Prostate gland (tissue), 2 donors: ENCODE measurements around the gene FGF13. TPM values are rescaled to one million over a fixed set of nuclear protein-coding genes. Genes with fewer than 3 reads are reported as not detected.

Source experiments
- DNase-seq: peaks from one replicate; pipeline ENCODE4 v3.0.0-alpha.2; 2019; ENCODE audit warnings: low spot score
- H3K27ac ChIP-seq, 2 donors: fragments of 200-600 bp; sonication (generic); 2 replicates each; pipeline ENCODE4 v1.5.1; 2017 to 2019
- H3K27me3 ChIP-seq: fragments of 200-600 bp; sonication (generic); replicated peaks from 2 replicates; pipeline ENCODE4 v1.5.1; 2019; ENCODE audit not compliant: insufficient read depth
- H3K36me3 ChIP-seq, 2 donors: fragments of 200-600 bp; sonication (generic); 1 replicate in 1 of 2; 2 replicates in 1 of 2; pipeline versions ENCODE4 v1.5.1 to v1.8.1; 2017 to 2019
- H3K4me1 ChIP-seq: fragments of 200-600 bp; sonication (generic); replicated peaks from 2 replicates; pipeline ENCODE4 v1.5.1; 2019
- H3K4me3 ChIP-seq, 2 donors: fragments of 200-600 bp; sonication (generic); 2 replicates each; pipeline ENCODE4 v1.5.1; 2017 to 2019
- H3K9me3 ChIP-seq: fragments of 200-600 bp; sonication (generic); 2 replicates; pipeline ENCODE4 v1.5.1; 2017
- CTCF ChIP-seq, 4 experiments: fragments of 200-600 bp in 2 of 4; fragments of 450-650 bp in 2 of 4; sonication (generic) in 2 of 4; IDR thresholded peaks; 1 replicate in 3 of 4; 2 replicates in 1 of 4; pipeline ENCODE4 v1.5.1; 2016 to 2019; ENCODE audit warnings: antibody characterized with exemption in 4 of 4, mild to moderate bottlenecking in 2 of 4, moderate library complexity in 2 of 4
- POLR2A ChIP-seq: fragments of 450-650 bp; IDR thresholded peaks from one replicate; pipeline ENCODE4 v1.6.1; 2016; ENCODE audit warnings: antibody characterized with exemption, mild to moderate bottlenecking
- POLR2AphosphoS5 ChIP-seq: sonication (generic); formaldehyde crosslinking; IDR thresholded peaks from one replicate; pipeline ENCODE4 v1.6.1; 2017; ENCODE audit warnings: antibody characterized with exemption
- WGBS: methylation state at CpG from one replicate; pipeline ENCODE4 v1.1.5; 2018; 5-methylcytosine and 5-hydroxymethylcytosine counted together
- intact Hi-C: fragments of 100-400 bp; cut with DNase I; formaldehyde crosslinking; loops from one replicate; pipeline ENCODE4 v1.14.2; 2022
- total RNA-seq, 2 donors: library from RNA; depleted of rRNA; stranded (reverse); fragments of >200 nt; gene quantifications; one replicate each; pipeline ENCODE4 v1.1.0, GENCODE V29; 2016

FGF13 gene
- total RNA-seq, 2 donors from 2014 or later, result 18.0 to 22.4 TPM

DNA sequence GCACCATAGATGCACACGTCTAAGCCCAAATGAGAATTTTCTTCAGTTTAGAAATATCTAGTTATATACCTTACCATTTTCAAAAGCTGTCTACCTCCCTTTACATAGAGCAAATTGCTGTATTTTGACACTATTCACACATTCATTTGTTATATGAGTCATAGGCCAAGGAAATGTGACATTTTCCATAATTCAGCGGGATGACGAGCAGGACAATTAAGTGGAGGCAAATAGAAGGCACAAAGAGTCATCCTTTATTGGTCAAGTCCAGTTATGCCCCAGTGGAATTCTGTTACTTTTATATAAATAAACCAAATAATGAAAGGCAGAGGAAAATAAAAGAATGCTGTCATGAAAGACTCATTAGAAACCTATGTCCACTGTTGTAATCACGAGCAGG lies 27.9 kb downstream of the FGF13 start:
- no peaks in the 10 kb centered on the region for H3K9me3 ChIP-seq
- H3K36me3 ChIP-seq, result no peaks in the 10 kb centered on the region
- TF ChIP-seq POLR2A (no peak), CTCF (IDR thresholded peaks at IDR 0.05) (no peak), POLR2AphosphoS5 (no peak)
- H3K4me1 ChIP-seq, result no peaks in the 10 kb centered on the region
- no peak for DNase-seq
- intact Hi-C loops, result no loop called here
- WGBS, result 69% methylated on average over 4 of the region's 4 CpGs
- no peak overlapping the region for H3K4me3 ChIP-seq
- no peak overlapping the region for H3K27ac ChIP-seq
- no peaks in the 10 kb centered on the region for H3K27me3 ChIP-seq

- no peak for DNase-seq
- intact Hi-C loops, result no loop called here
Measured at GRCh38 chrX:138669693-138670092, 41.8 kb downstream of the FGF13 start.

DNA sequence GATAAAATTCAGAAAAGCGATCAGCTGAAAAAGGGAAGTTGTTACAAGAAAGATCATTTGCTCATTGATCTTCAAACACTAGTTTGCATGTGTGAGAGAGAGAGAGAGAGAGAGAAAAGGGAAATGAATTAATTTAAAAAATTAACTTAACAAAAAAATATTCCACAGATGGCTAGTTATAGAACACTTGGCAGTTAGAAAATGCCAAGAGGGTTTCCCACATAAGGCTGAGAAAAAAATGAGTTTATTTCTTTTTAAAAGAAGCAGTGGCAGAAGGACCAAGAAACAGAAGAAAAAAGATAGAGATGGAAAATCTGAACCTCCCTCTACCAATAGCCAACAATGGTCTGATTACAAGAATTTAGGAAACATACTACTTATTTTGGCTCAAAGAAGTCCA lies 47.1 kb downstream of the FGF13 start:
- Histone ChIP-seq H3K4me3 (no peak overlapping the region), H3K27ac (no peak overlapping the region), H3K9me3 (no peaks in the 10 kb centered on the region), H3K27me3 (no peaks in the 10 kb centered on the region), H3K4me1 (no peaks in the 10 kb centered on the region), H3K36me3 (no peaks in the 10 kb centered on the region)
- no peak for TF ChIP-seq POLR2A
- TF ChIP-seq POLR2AphosphoS5, result no peak
- no peak for TF ChIP-seq CTCF (IDR thresholded peaks at IDR 0.05)
- no peak for DNase-seq
- 90% methylated on average over 1 of the region's 1 CpG for WGBS
- intact Hi-C loops, result no loop called here

More at GRCh38 chrX:138669693-138670092, 41.8 kb downstream of the FGF13 start:
- Histone ChIP-seq H3K4me1 (no peaks in the 10 kb centered on the region), H3K27ac (no peak overlapping the region), H3K27me3 (no peaks in the 10 kb centered on the region), H3K9me3 (no peaks in the 10 kb centered on the region), H3K36me3 (no peaks in the 10 kb centered on the region), H3K4me3 (no peak overlapping the region)
- 44% methylated on average over 2 of the region's 2 CpGs for WGBS
- TF ChIP-seq POLR2AphosphoS5 (no peak), POLR2A (no peak), CTCF (IDR thresholded peaks at IDR 0.05) (no peak)

GRCh38 chrX:138664016-138664415 lies 47.5 kb downstream of the FGF13 start:
- TF ChIP-seq POLR2A, result no peak
- no peak for TF ChIP-seq CTCF (IDR thresholded peaks at IDR 0.05)
- no peak for TF ChIP-seq POLR2AphosphoS5
- no peaks in the 10 kb centered on the region for H3K9me3 ChIP-seq
- intact Hi-C loops, result no loop called here
- H3K4me1 ChIP-seq, result no peaks in the 10 kb centered on the region
- 93% methylated on average over 3 of the region's 3 CpGs for WGBS
- no peak overlapping the region for H3K4me3 ChIP-seq
- no peaks in the 10 kb centered on the region for H3K27me3 ChIP-seq
- H3K36me3 ChIP-seq, result no peaks in the 10 kb centered on the region
- no peak for DNase-seq
- no peak overlapping the region for H3K27ac ChIP-seq

DNA sequence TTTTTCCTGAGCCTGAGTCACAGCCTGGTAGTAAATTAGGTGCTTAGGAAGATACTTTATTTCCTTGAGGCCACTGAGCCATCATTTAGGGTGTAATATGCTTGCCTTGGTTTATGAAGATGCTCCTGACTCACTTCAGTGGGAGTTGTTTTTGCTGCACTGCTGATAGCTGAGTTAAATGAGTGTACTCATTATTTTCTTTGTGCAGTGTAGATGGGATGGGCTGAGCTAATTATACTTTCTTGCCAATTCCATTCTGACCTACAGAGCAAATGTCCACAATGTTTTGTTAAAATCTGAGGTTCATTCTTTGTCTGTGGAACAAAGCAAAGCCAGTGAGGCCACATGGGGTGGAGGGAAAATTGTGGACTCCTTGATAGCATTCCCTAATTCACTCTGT lies 60.0 kb downstream of the FGF13 start:
- no peak for DNase-seq
- H3K4me3 ChIP-seq, result no peak overlapping the region
- TF ChIP-seq POLR2A (no peak), CTCF (IDR thresholded peaks at IDR 0.05) (no peak), POLR2AphosphoS5 (no peak)
- H3K4me1 ChIP-seq, result no peaks in the 10 kb centered on the region
- intact Hi-C loops, result no loop called here
- H3K27ac ChIP-seq, result no peak overlapping the region
- no peaks in the 10 kb centered on the region for H3K9me3 ChIP-seq
- H3K36me3 ChIP-seq, result no peaks in the 10 kb centered on the region
- no peaks in the 10 kb centered on the region for H3K27me3 ChIP-seq
